ENCODE results near the gene NSL1. TPM values are rescaled to one million over a fixed set of nuclear protein-coding genes. Genes with fewer than 3 reads are reported as not detected.

Gene NSL1
- total and polyA plus RNA-seq, 8 donors, result 10.2 to 170 (median 28.7) TPM

DNA sequence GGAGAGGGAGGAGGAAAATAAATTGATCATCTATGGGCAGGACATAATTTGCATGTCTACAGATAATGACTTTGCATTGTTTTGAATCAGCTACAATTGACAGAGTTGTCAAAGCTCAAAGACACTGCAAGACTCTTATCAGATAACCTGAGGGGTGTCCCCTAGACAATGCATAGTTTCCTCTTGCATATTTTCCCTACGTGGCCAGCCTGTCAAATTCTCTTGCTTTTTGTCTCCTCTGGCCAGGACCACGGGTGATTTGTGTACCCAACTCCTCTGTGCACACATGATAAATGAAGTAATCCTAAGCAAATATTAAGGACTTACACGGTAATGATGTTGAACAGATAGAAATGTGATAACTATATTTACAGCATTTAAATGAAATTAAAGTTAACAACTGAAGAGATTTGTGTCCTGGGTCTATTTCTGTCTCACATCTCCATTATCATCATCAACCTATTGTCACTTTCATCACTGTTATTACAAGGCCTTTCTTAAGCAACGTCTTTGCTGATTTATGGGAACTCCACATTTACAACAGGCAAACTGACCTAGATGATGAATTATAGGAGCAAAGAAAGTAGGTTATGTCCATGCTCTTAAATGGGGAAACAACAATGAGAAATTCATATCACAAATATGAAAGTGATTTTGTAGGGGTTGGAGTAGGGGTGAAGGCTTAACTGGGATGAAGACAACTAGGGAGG lies 110.7 kb downstream of the NSL1 start:
- WGBS, 5 donors, result 19 to 25% (median 23%) methylated on average over 4 of the region's 4 CpGs
- no peak overlapping the region for H3K4me3 ChIP-seq
- H3K9me3 ChIP-seq, result no peaks in the 10 kb centered on the region
- intact Hi-C loops (cut with DNase I; ENCODE audit: low total_unique reads), result no loop called here
- TF ChIP-seq POLR2A (IDR thresholded peaks at IDR 0.05) (no peak), EP300 (IDR thresholded peaks at IDR 0.05) (no peak), POLR2AphosphoS5 (IDR thresholded peaks at IDR 0.05) (no peak)
- TF ChIP-seq, protein P1, sequence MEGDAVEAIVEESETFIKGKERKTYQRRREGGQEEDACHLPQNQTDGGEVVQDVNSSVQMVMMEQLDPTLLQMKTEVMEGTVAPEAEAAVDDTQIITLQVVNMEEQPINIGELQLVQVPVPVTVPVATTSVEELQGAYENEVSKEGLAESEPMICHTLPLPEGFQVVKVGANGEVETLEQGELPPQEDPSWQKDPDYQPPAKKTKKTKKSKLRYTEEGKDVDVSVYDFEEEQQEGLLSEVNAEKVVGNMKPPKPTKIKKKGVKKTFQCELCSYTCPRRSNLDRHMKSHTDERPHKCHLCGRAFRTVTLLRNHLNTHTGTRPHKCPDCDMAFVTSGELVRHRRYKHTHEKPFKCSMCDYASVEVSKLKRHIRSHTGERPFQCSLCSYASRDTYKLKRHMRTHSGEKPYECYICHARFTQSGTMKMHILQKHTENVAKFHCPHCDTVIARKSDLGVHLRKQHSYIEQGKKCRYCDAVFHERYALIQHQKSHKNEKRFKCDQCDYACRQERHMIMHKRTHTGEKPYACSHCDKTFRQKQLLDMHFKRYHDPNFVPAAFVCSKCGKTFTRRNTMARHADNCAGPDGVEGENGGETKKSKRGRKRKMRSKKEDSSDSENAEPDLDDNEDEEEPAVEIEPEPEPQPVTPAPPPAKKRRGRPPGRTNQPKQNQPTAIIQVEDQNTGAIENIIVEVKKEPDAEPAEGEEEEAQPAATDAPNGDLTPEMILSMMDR (IDR thresholded peaks at IDR 0.05), result no peak
- DNase-seq, result no peak
- no peaks in the 10 kb centered on the region for H3K36me3 ChIP-seq
- no peaks in the 10 kb centered on the region for H3K27me3 ChIP-seq
- H3K4me1 ChIP-seq, result peaks cover 0 to 10% (median 0%) of the 10 kb centered on the region in 4 donors
- no peak overlapping the region for H3K27ac ChIP-seq

DNA sequence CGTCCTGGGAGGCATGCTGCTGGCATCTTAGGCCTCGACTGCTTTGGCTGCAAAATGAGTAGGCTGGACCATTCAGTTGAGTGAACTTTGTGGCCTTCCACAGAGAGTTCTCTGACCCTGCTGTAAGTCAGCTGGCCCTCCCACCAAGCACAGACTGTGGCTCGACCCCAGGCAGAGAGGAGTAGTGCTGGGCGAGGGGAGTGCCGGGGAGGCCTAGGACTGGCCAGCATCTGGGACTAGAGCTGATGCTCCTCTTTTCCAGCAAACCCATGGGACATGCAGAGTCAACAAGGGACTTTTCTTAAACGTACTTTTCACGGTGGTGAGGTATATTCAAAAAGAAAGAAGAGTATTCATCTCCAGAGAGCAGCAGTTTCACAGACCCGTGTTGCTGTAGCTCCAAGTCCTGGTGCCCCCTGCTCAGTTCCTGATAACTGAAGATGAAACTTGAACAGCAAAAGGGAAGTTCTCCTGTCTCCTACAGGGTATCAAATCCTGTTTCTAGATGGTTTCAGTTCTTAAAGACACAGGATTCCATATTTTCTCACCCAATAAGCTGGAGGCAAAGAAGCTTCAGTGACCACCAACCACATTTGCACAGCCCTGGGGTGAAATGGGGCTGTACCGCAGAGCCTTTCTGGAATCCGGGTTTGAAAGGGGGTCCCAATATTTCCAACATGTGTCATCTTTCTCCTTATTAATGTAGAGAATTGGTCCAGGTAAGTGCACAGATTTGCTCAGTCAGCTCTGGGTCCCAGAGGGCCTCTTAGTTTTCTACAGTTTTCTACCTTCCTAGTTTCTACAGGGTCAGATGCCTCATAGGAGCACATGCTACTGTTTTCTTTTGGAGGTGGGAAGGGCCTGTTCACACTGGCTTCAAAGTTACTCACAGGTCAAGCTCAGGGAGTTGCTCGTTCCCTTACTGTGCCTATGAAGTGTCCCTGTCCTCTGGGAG lies 112.8 kb downstream of the NSL1 start:
- H3K27ac ChIP-seq, result no peak overlapping the region
- H3K4me1 ChIP-seq, result peaks cover 0 to 8% (median 0%) of the 10 kb centered on the region in 4 donors
- DNase-seq, result no peak
- intact Hi-C loops (cut with DNase I; ENCODE audit: low total_unique reads), result no loop called here
- no peaks in the 10 kb centered on the region for H3K36me3 ChIP-seq
- H3K27me3 ChIP-seq, result no peaks in the 10 kb centered on the region
- TF ChIP-seq POLR2AphosphoS5 (IDR thresholded peaks at IDR 0.05) (no peak), EP300 (IDR thresholded peaks at IDR 0.05) (no peak)
- TF ChIP-seq, protein P1 (IDR thresholded peaks at IDR 0.05), result no peak
- WGBS, 5 donors, result 61 to 73% (median 67%) methylated on average over 11 of the region's 11 CpGs
- H3K9me3 ChIP-seq, result no peaks in the 10 kb centered on the region
- no peak overlapping the region for H3K4me3 ChIP-seq

DNA sequence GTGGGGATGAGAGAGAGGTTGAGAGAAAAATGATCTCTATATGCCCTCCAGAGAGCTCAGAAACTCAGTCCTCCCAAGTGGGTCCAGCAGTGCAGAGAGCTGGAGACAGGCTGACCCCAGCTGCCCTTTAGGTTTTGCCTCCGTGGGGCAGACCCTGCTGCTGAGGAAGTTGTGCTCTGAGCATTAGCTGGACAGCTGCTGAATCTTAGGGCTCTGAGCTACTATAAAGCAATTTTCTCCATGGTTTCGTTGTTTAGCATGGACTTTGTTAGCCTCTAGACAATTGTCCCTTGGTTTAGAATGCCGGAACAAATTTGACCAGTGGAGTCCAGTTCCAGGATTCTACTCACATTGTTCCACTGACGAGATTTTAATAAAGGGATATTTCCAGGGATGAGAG lies 114.0 kb downstream of the NSL1 start:
- TF ChIP-seq EP300 (IDR thresholded peaks at IDR 0.05) (no peak), POLR2AphosphoS5 (IDR thresholded peaks at IDR 0.05) (no peak), POLR2A (IDR thresholded peaks at IDR 0.05) (no peak)
- TF ChIP-seq, protein P1 (IDR thresholded peaks at IDR 0.05), result no peak
- H3K4me1 ChIP-seq, result no peaks in the 10 kb centered on the region
- no peak for DNase-seq
- H3K27ac ChIP-seq, result no peak overlapping the region
- no peaks in the 10 kb centered on the region for H3K9me3 ChIP-seq
- H3K4me3 ChIP-seq, result no peak overlapping the region
- 75 to 81% (median 78%) methylated on average over 4 of the region's 4 CpGs for WGBS, 5 donors
- no peaks in the 10 kb centered on the region for H3K36me3 ChIP-seq
- H3K27me3 ChIP-seq, result no peaks in the 10 kb centered on the region
- intact Hi-C loops (cut with DNase I; ENCODE audit: low total_unique reads), result no loop called here

DNA sequence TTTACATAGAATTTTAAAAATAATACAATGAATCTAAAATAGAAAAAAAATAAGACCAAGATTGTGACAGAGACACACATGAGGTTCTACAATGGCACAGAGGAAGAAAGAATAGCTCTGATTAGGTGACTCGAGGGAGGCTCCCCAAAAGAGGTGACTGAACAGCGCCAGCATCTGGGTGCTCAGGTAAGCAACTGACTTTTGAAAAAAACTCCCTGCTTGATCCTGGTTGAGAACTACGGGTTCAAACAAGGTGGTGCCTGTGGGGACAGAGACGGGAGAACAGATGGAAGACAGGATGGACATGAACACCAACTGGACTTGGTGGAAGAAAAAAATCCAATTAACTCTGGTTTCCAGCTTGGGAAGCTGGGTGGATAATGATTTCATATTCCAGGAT lies 114.4 kb downstream of the NSL1 start:
- Histone ChIP-seq H3K27me3 (no peaks in the 10 kb centered on the region), H3K27ac (no peak overlapping the region), H3K9me3 (no peaks in the 10 kb centered on the region), H3K4me1 (no peaks in the 10 kb centered on the region), H3K36me3 (no peaks in the 10 kb centered on the region), H3K4me3 (no peak overlapping the region)
- 72 to 83% (median 80%) methylated on average over 4 of the region's 4 CpGs for WGBS, 5 donors
- TF ChIP-seq POLR2AphosphoS5 (IDR thresholded peaks at IDR 0.05), result no peak
- DNase-seq, result no peak
- intact Hi-C loops (cut with DNase I; ENCODE audit: low total_unique reads), result no loop called here

Other genes starting within 250 kb of the NSL1 start
- 10 to 100 TPM in 4 of 5 donors, not detected in 1; 14.0 to 59.8 (median 24.3) TPM for gene ATF3, start 183.0 kb downstream of the NSL1 start, total RNA-seq
- 10 to 100 TPM; 19.9 to 60.2 (median 33.0) TPM for gene ATF3, start 183.0 kb downstream of the NSL1 start, polyA plus RNA-seq
- 1 to 10 TPM in 2 of 5 donors, not detected in 3; 1.1 to 1.2 TPM for gene BATF3, start 91.9 kb downstream of the NSL1 start, total RNA-seq
- gene BATF3, start 91.9 kb downstream of the NSL1 start, polyA plus RNA-seq, result 1 to 10 TPM; 4.1 to 6.9 (median 5.3) TPM
- gene TATDN3, start 117 bp upstream of the NSL1 start, total RNA-seq, result 10 to 100 TPM in 2 of 5 donors, 1 to 10 TPM in 3; 2.6 to 52.2 (median 9.3) TPM
- 10 to 100 TPM in 2 of 3 donors, 1 to 10 TPM in 1; 8.1 to 11.2 (median 11.1) TPM for gene TATDN3, start 117 bp upstream of the NSL1 start, polyA plus RNA-seq
- not detected for gene SPATA45, start 55.9 kb upstream of the NSL1 start, total RNA-seq
- not detected for gene SPATA45, start 55.9 kb upstream of the NSL1 start, polyA plus RNA-seq
- gene FLVCR1, start 66.5 kb upstream of the NSL1 start, total RNA-seq, result 10 to 100 TPM in 3 of 5 donors, 1 to 10 TPM in 2; 1.8 to 19.1 (median 10.7) TPM
- 1 to 10 TPM in 2 of 3 donors, under 1 TPM in 1; 0.61 to 4.4 (median 2.2) TPM for gene FLVCR1, start 66.5 kb upstream of the NSL1 start, polyA plus RNA-seq
- gene VASH2, start 158.8 kb upstream of the NSL1 start, total RNA-seq, result 10 to 100 TPM in 1 of 5 donors, not detected in 4; 10.3 TPM
- gene VASH2, start 158.8 kb upstream of the NSL1 start, polyA plus RNA-seq, result under 1 TPM; 0.13 to 0.93 (median 0.92) TPM
- 100 to 1,000 TPM in 1 of 5 donors, 10 to 100 TPM in 3, 1 to 10 TPM in 1; 3.2 to 107 (median 51.9) TPM for gene ANGEL2, start 224.1 kb upstream of the NSL1 start, total RNA-seq
- gene ANGEL2, start 224.1 kb upstream of the NSL1 start, polyA plus RNA-seq, result 1 to 10 TPM; 6.6 to 9.8 (median 9.3) TPM

Measured in stomach (tissue), 9 donors.